Trophoblast cell (in vitro differentiated cells and primary cell): ENCODE results near the gene LBX2.

Experiments used
- DNase-seq, 2 donors: peaks; one replicate each; pipeline ENCODE4 v3.0.0-alpha.2; 2016
- H2AFZ ChIP-seq: 2 replicates; pipeline ENCODE4 v1.6.1; 2013; ENCODE audit warnings: low read length, moderate library complexity, mild to moderate bottlenecking; ENCODE audit not compliant: insufficient read depth, poor library complexity
- H2AK5ac ChIP-seq: 2 replicates; pipeline ENCODE4 v1.6.1; 2013; ENCODE audit warnings: mild to moderate bottlenecking, low read length
- H2BK120ac ChIP-seq: 2 replicates; pipeline ENCODE4 v1.6.1; 2013; ENCODE audit warnings: low read length, mild to moderate bottlenecking, moderate library complexity; ENCODE audit not compliant: insufficient read depth, poor library complexity
- H2BK12ac ChIP-seq: 2 replicates; pipeline ENCODE4 v1.6.1; 2013; ENCODE audit warnings: mild to moderate bottlenecking, low read length, moderate library complexity
- H2BK5ac ChIP-seq: 2 replicates; pipeline ENCODE4 v1.6.1; 2013; ENCODE audit warnings: low read length, low read depth, moderate library complexity, mild to moderate bottlenecking; ENCODE audit not compliant: poor library complexity
- H3K14ac ChIP-seq: 2 replicates; pipeline ENCODE4 v1.6.1; 2013; ENCODE audit warnings: mild to moderate bottlenecking, low read length
- H3K18ac ChIP-seq: 2 replicates; pipeline ENCODE4 v1.6.1; 2013; ENCODE audit warnings: mild to moderate bottlenecking, low read length
- H3K23ac ChIP-seq: 2 replicates; pipeline ENCODE4 v1.6.1; 2013; ENCODE audit warnings: low read length
- H3K27ac ChIP-seq: 2 replicates; pipeline ENCODE4 v1.5.1; 2013; ENCODE audit warnings: low read depth, mild to moderate bottlenecking, inconsistent platforms, low read length, moderate library complexity
- H3K27me3 ChIP-seq: 2 replicates; pipeline ENCODE4 v1.6.1; 2013; ENCODE audit warnings: inconsistent platforms, mild to moderate bottlenecking, low read length, moderate library complexity; ENCODE audit not compliant: insufficient read depth
- H3K36me3 ChIP-seq, 2 experiments: 1 replicate in 1 of 2; 2 replicates in 1 of 2; pipeline ENCODE4 v1.6.1; 2013; ENCODE audit warnings: low read length in 2 of 2, mild to moderate bottlenecking in 2 of 2, moderate library complexity in 1 of 2; ENCODE audit not compliant: insufficient read depth in 2 of 2, control insufficient read depth in 1 of 2
- H3K4ac ChIP-seq: 2 replicates; pipeline ENCODE4 v1.6.1; 2013; ENCODE audit warnings: low read depth, mild to moderate bottlenecking, low read length, moderate library complexity
- H3K4me1 ChIP-seq, 2 experiments: 1 replicate in 1 of 2; 2 replicates in 1 of 2; pipeline ENCODE4 v1.6.1; 2013; ENCODE audit warnings: low read length in 2 of 2, mild to moderate bottlenecking in 2 of 2, moderate library complexity in 1 of 2; ENCODE audit not compliant: insufficient read depth in 2 of 2, control insufficient read depth in 1 of 2
- H3K4me2 ChIP-seq: 2 replicates; pipeline ENCODE4 v1.6.1; 2013; ENCODE audit warnings: inconsistent platforms, mild to moderate bottlenecking, low read length, moderate library complexity
- H3K4me3 ChIP-seq: 2 replicates; pipeline ENCODE4 v1.5.1; 2013; ENCODE audit warnings: mild to moderate bottlenecking, low read depth, low read length, inconsistent platforms
- H3K79me1 ChIP-seq: one replicate; pipeline ENCODE4 v1.6.1; 2013; ENCODE audit warnings: low read length
- H3K79me2 ChIP-seq: 2 replicates; pipeline ENCODE4 v1.6.1; 2013; ENCODE audit warnings: low read length, mild to moderate bottlenecking; ENCODE audit not compliant: control insufficient read depth, insufficient read depth, poor library complexity
- H3K9ac ChIP-seq: 2 replicates; pipeline ENCODE4 v1.6.1; 2013; ENCODE audit warnings: mild to moderate bottlenecking, low read length
- H3K9me3 ChIP-seq: 2 replicates; pipeline ENCODE4 v1.6.1; 2013; ENCODE audit warnings: low read depth, mild to moderate bottlenecking, control low read depth, inconsistent platforms, low read length; ENCODE audit not compliant: insufficient read depth
- H4K12ac ChIP-seq: 2 replicates; pipeline ENCODE4 v1.6.1; 2013; ENCODE audit warnings: low read depth, mild to moderate bottlenecking, low read length, moderate library complexity
- H4K8ac ChIP-seq: 2 replicates; pipeline ENCODE4 v1.6.1; 2013; ENCODE audit warnings: low read depth, mild to moderate bottlenecking, low read length, moderate library complexity
- H4K91ac ChIP-seq: one replicate; pipeline ENCODE4 v1.6.1; 2013; ENCODE audit warnings: low read depth, mild to moderate bottlenecking, low read length, moderate library complexity
- WGBS: extraction: QIAGEN DNeasy Blood & Tissue Kit; methylation state at CpG from one replicate; pipeline ENCODE4 v1.1.7; 2013; ENCODE audit warnings: missing lambda C conversion rate; ENCODE audit not compliant: insufficient read length, insufficient coverage; ENCODE audit errors: extremely low coverage; 5-methylcytosine and 5-hydroxymethylcytosine counted together

Gene LBX2

DNA sequence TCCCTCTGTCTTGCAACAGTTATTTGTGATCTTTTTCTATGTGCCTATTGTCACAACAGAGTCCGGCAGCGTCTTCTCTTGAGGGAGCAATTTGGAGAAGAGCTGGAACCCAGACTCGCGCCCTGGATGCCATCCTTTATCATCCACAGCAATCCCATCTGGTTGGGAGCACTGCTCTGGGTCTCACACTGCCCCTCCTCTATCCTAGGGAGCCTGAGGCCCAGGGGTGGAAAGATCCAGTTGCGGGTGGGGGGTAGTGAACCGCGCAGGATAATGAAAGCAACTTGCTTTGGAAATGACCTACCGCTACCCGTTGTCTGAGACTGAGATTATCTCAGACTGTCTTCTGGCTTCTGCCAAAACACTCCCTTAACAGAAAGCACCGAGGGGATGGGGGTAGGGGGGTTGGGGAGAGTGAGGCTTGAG, 40.5 kb downstream of the LBX2 start:
- peaks cover 3% of the 10 kb centered on the region for H3K9me3 ChIP-seq
- H3K36me3 ChIP-seq = peaks cover 34% of the 10 kb centered on the region in 2 experiments
- H3K14ac ChIP-seq = peak overlapping the region; percentile 87
- peak overlapping the region; percentile 48 for H3K27ac ChIP-seq
- H2BK12ac ChIP-seq = peak overlapping the region; percentile 26
- peak overlapping the region; percentile 88 for H3K18ac ChIP-seq
- peak overlapping the region; percentile 51 for H2BK5ac ChIP-seq
- H3K9ac ChIP-seq = peak overlapping the region; percentile 96
- H3K4ac ChIP-seq = peak overlapping the region; percentile 96
- no CpG with 5 or more reads among the region's 10 CpGs for WGBS
- peak overlapping the region; percentile 61 for H2AFZ ChIP-seq
- no peaks in the 10 kb centered on the region for H3K27me3 ChIP-seq
- peaks cover 10% of the 10 kb centered on the region for H3K79me2 ChIP-seq
- H3K4me3 ChIP-seq = peak overlapping the region; percentile 80
- peak overlapping the region; percentile 61 for H2BK120ac ChIP-seq
- H4K12ac ChIP-seq = peak overlapping the region; percentile 95
- peaks cover 13% of the 10 kb centered on the region for H3K79me1 ChIP-seq
- H3K4me2 ChIP-seq = peak overlapping the region; percentile 78
- H3K23ac ChIP-seq = no peak overlapping the region
- DNase-seq = no peak
- peak overlapping the region; percentile 91 for H4K91ac ChIP-seq
- peak overlapping the region; percentile 83 for H4K8ac ChIP-seq
- peak overlapping the region; percentile 91 for H2AK5ac ChIP-seq
- peaks cover 7 to 13% of the 10 kb centered on the region in 2 experiments for H3K4me1 ChIP-seq

DNA sequence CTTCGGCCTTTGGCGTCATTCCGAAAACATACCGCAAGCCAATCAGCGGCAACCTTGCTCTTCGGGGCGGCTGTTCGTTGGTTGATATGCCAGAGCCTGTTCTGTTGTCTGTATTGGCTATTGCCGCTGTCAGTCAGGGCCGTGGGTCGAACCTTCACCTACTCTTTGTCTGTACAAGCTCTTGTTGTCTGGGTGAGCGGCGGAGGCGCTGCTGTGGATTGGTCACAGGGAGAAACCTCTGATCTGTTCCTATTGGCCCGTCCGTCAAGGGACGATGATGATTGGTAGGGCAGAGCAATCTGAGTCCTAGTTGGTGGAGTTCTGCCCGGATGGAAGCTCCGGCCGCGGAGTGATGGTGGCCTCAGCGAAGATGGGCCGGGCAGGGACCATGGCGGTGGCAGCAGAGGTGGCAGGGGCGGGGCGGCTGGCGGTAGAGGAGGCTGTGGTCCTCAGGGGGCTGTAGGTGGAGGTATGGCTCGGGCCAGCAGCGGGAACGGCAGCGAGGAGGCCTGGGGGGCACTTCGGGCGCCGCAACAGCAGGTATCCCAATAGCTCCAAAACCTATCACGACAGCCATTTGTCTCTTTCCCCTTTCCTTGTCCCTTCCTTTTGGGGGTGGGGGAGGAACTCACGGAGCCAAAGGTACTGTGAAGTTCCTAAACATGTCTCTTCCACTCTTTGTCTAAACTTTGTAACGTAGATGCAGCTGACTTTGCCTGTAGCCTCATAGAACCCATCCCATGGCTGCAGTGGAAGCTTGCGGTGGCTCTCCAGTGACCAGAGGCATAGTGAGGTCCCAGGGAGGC, 41.1 kb downstream of the LBX2 start, which contains the start of gene WBP1:
Gene WBP1 (plus strand): TSS at position 307 of the 806 bp plus-strand sequence. CDS start 165 bp downstream, at position 472.
- Histone ChIP-seq H3K27me3 (no peaks in the 10 kb centered on the region), H4K12ac (peak within 1 kb of the TSS; percentile 95), H3K4ac (peak within 1 kb of the TSS; percentile 96), H2BK120ac (peak within 1 kb of the TSS; percentile 67), H2BK5ac (peak within 1 kb of the TSS; percentile 84), H2AFZ (peak within 1 kb of the TSS; percentile 62), H3K4me3 (peak within 1 kb of the TSS; percentile 80), H3K36me3 (peaks cover 33 to 34% of the 10 kb centered on the region in 2 experiments), H4K91ac (peak within 1 kb of the TSS; percentile 91), H3K79me1 (peaks cover 13% of the 10 kb centered on the region), H3K79me2 (peaks cover 10% of the 10 kb centered on the region), H3K23ac (no peak within 1 kb of the TSS), H2BK12ac (peak within 1 kb of the TSS; percentile 26), H3K4me1 (peaks cover 7 to 13% of the 10 kb centered on the region in 2 experiments), H2AK5ac (peak within 1 kb of the TSS; percentile 91), H3K9ac (peak within 1 kb of the TSS; percentile 96), H3K27ac (peak within 1 kb of the TSS; percentile 98), H3K9me3 (peaks cover 3% of the 10 kb centered on the region), H4K8ac (peak within 1 kb of the TSS; percentile 87), H3K14ac (peak within 1 kb of the TSS; percentile 87), H3K18ac (peak within 1 kb of the TSS; percentile 88), H3K4me2 (peak within 1 kb of the TSS; percentile 86)
- DNase-seq = peak; percentile 100
- no CpG with 5 or more reads among the region's 38 CpGs for WGBS

DNA sequence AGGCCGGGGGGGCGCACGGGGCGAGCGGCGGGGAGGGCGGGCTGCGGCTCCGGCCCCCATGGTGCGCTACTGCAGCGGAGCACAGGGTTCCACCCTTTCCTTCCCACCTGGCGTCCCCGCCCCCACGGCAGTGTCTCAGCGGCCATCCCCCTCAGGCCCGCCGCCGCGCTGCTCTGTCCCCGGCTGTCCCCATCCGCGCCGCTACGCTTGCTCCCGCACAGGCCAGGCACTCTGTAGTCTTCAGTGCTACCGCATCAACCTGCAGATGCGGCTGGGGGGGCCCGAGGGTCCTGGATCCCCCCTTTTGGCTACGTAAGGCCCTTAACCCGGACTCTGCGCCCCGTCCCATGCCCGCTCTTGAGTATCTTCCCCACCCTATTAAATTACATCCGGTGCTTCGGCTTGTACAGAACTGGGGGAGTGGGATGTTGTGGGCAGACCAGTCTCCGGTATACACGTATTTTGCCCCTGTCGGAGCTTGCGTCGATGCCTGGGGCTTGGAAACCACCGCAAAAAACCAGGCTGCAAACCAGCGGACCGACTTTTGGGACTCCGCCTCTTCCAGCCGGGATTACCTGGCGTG, 41.8 kb downstream of the LBX2 start:
- no peaks in the 10 kb centered on the region for H3K27me3 ChIP-seq
- peak overlapping the region; percentile 87 for H3K14ac ChIP-seq
- peak overlapping the region; percentile 98 for H3K27ac ChIP-seq
- H4K12ac ChIP-seq = peak overlapping the region; percentile 80
- H3K36me3 ChIP-seq = peaks cover 26 to 29% of the 10 kb centered on the region in 2 experiments
- no peak overlapping the region for H3K23ac ChIP-seq
- peak; percentile 67 to 73 for DNase-seq
- H3K79me1 ChIP-seq = peaks cover 13% of the 10 kb centered on the region
- peak overlapping the region; percentile 62 for H2AFZ ChIP-seq
- H3K9ac ChIP-seq = peak overlapping the region; percentile 87
- peak overlapping the region; percentile 78 for H3K4me3 ChIP-seq
- H3K18ac ChIP-seq = peak overlapping the region; percentile 73
- H4K8ac ChIP-seq = peak overlapping the region; percentile 87
- H2BK5ac ChIP-seq = peak overlapping the region; percentile 84
- H4K91ac ChIP-seq = peak overlapping the region; percentile 83
- peak overlapping the region; percentile 18 for H3K4ac ChIP-seq
- H2BK120ac ChIP-seq = peak overlapping the region; percentile 67
- H3K9me3 ChIP-seq = peaks cover 3% of the 10 kb centered on the region
- H3K79me2 ChIP-seq = peaks cover 10% of the 10 kb centered on the region
- peak overlapping the region; percentile 86 for H3K4me2 ChIP-seq
- peaks cover 7 to 13% of the 10 kb centered on the region in 2 experiments for H3K4me1 ChIP-seq
- peak overlapping the region; percentile 42 for H2AK5ac ChIP-seq
- no CpG with 5 or more reads among the region's 46 CpGs for WGBS
- H2BK12ac ChIP-seq = peak overlapping the region; percentile 1

DNA sequence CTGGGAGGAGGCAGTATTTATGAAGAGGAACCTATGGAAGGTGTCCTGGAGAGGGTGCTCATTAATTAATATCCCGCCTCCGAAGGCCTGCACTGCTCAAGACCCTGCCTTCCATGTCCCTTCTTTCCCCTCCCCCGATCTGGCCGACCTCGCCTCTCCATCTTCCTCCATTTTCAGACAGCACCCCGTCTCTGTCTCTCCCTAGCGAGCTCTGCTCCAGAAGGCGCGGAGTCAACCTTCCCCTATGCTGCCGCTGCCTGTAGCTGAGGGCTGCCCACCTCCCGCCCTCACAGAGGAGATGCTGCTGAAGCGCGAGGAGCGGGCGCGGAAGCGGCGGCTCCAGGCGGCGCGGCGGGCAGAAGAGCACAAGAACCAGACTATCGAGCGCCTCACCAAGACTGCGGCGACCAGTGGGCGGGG, 42.3 kb downstream of the LBX2 start:
- Histone ChIP-seq H3K14ac (peak overlapping the region; percentile 76), H3K4me1 (peaks cover 7 to 13% of the 10 kb centered on the region in 2 experiments), H3K9me3 (peaks cover 3% of the 10 kb centered on the region), H3K23ac (no peak overlapping the region), H3K4ac (peak overlapping the region; percentile 72), H4K91ac (peak overlapping the region; percentile 87), H3K4me3 (peak overlapping the region; percentile 78), H3K9ac (peak overlapping the region; percentile 50), H2AK5ac (no peak overlapping the region), H3K79me1 (peaks cover 13% of the 10 kb centered on the region), H3K79me2 (peaks cover 10% of the 10 kb centered on the region), H3K27me3 (no peaks in the 10 kb centered on the region), H4K8ac (peak overlapping the region; percentile 83), H3K27ac (peak overlapping the region; percentile 98), H2BK5ac (peak overlapping the region; percentile 32), H2BK12ac (peak overlapping the region; percentile 3), H2BK120ac (peak overlapping the region; percentile 67), H4K12ac (peak overlapping the region; percentile 22), H2AFZ (peak overlapping the region; percentile 28), H3K36me3 (peaks cover 21 to 24% of the 10 kb centered on the region in 2 experiments), H3K4me2 (peak overlapping the region; percentile 86), H3K18ac (peak overlapping the region; percentile 36)
- no CpG with 5 or more reads among the region's 27 CpGs for WGBS
- DNase-seq = no peak
